Stimulated activated CD4-positive, alpha-beta T cell treated with anti-CD3 and anti-CD28 coated beads, Interleukin-4, amount 100 ng/mL, for 48 hours (primary cell): ENCODE results near the gene GRAMD2A.

ENCODE experiments used
- DNase-seq, 2 donors: peaks; one replicate each; pipeline ENCODE4 v3.0.0-alpha.2; 2020; ENCODE audit warnings: low read depth in 2 of 2

GRAMD2A gene

DNA sequence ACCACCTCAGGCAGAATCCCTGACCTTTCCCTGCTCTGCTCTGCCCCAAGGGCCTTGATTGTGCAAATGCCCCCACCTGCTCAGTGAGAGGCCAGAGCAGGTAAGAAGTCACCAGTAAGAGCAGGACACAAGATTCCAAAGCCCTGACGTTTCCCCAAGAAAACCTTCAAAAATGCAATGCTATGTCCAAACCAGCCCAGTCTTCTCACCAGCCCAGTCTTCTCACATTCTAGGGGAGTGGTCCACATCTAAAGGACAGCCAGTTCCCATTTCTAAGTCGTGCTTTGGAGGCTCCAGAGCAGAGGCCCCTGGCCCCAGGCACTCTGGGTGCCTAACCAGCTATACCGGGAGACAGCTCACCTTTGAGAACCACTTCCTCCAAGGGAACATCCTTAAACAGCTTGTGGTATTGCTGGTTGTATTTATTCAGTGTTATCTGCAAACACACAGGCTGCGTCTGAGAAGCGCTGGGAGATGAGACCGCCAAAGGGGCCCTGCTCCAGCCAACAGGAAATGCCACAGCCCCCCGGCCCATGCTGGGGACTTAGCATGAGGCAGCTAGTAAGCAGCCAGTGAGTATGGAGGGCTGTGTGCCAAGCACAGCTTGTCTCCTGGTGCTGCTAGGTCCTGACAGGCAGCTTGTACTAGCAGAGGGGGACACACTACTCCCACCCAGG, 29.3 kb downstream of the GRAMD2A start:
- DNase-seq: no peak

DNA sequence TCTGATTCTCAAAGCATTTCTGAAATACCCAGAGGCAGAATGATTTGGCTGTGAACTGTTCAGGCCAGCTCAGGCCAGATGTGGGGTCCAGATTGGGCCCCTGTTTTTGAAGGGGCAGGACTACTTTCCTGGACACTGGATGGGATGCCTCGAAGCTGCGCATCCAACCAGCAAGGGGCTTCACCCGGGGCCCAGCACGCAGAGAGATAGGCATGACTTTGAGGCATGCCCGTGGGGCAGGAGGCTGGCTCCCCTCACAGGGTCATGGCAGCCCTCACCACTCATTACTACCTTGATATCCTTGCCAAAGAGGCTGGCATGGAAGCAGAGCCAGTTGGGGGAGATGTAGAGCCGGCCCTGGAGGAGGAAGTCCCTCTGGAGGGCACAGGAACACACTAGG, 30.1 kb downstream of the GRAMD2A start:
- no peak for DNase-seq

DNA sequence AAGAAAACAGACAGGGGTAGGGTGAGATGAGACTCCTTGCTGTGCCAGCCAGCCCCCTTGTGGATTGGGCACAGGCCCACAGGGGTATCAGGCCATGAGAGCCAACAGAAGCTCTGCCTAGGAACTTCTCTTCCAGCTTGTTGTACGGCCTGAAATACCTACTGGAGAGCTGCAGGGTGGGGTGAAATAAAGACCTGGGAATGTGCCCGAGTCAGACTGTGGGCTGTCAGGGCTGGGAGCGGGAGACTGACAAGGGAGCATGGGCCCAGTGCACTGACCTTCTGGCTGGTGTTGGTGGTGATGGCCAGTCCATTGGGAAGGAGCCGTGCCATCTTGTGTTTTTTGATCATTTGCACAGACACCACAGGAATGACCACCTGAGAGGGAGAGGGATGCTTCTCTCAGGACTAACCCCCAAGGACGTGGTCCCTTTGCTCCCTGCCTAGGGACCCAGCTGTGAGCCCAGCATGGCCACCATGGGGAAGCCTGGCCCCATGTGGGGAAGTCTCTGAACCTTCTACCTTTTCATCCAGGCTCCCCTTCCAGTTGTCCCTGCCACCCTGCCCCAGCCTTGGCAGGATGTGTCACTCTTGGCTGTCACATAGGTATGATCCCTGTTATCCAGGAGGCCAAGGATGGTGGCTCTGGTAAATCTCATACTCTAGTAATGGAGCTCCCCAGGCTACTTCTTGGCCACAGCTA, 30.7 kb downstream of the GRAMD2A start:
- DNase-seq: no peak

DNA sequence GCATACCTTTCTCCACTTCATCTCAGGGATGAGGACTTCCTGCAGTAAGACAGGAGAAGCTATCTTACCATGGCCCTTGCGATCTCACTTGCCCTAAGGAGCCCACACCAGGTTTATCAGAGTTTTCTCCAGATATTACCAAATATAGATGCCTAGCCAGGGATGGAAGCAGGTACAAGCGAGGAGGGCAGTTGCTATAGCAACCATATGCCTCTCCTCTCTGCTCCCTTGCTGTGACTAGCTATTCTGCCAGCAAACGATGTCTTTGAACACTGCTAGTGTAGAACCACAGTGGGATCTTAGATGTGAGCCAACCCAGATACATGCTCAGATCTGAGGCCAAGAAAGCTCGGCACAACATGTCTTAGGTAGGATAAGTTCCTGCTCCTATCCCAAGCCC, 33.9 kb downstream of the GRAMD2A start:
- DNase-seq: no peak

DNA sequence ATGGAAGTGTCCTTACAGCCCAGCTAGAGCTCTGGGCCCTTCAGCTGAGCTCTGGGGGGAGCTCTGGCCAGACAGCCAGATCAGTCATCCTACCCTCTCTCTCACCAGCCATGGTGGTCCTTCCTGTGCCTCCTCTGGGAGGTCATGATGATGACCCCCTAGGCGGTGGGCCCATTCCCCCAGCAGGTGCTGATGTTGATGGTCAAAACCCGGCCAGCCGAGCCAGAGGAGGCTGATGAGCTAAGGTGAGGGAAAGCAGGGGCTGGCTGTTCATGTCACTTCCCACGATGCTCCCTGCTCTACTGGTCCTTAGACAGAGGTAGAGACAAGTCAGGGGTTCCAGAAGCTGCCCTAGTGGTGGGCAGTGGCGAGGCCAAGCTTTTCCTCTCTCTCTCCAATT, 35.0 kb downstream of the GRAMD2A start:
- no peak for DNase-seq

DNA sequence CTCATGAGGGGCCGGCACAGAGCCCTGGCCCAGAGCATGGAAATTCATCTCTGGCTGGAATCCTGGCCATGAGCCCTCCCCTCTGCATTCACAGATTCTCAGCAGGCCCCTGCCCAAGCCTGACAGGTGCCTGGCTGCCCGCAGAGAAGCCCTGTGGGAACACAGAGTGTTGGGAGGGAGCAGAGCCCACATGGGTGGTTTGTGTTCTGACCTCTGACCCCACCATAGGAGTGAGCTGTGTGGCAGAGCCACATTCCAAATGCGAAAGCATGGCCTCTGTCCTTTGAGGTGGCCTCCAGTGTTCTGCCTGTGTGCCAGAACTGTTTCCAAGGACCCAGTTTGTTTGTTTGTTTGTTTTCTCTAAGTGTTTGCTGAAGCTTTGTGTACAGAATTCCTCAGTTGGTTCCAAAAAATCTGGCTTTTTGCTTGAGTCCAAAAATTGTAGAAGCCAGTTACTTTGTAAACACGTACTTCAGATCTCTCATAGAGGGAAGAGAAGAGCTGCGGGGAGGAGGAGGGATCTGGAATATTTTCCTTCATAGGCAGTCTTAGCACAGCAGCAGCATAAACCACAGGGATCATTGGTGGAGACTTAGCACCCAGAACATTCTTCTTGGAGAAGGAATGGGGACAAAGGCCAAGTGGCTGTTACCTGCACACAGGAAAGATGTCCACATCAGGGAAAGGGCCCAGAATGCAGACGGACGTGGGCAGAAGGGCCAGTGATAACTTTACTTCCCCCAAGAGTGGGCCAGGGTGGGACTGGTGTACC, 36.0 kb downstream of the GRAMD2A start:
- DNase-seq: no peak

DNA sequence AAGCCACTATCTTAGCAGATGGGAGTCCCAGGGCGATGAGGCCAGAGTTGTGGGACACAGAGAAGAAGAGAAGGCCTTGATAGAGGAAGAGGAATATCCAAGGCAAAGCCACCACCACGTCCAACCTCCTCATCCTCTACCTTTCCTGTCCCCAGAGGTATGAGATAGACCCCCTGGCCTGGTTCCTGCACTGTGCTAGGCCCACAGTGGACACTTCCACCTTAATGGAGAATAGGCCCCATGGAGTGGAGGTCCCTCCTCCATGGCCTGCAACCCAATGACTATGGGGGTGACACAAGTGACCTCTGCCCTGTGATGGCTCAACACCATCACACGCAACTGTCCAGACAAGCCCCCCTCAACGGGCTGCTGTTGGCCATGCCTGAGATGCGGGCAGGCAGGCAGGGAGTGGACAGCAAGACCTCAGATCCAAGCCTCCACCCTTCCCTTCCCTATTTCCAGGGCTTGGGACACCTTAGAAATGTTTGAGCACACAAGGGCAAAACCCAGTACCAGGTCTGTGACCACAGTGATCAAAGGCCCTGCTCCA, 36.8 kb downstream of the GRAMD2A start:
- DNase-seq: no peak

DNA sequence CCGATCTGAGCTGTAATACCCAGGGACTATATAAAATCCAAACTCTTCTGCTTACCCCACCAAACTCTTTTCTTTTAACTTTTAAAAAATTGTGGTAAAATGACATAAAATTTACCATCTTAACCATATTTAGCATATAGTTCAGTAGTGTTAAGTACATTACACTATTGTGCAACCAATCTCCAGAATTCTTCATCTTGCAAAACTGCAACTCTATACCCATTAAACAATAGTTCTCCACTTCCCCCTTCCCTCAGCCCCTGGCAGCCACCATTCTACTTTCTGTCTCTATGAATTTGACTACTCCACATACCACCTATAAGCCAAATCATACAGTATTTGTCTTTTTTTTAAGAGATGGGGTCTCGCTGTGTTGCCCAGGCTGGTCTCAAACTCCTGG, 40.7 kb downstream of the GRAMD2A start:
- no peak for DNase-seq

DNA sequence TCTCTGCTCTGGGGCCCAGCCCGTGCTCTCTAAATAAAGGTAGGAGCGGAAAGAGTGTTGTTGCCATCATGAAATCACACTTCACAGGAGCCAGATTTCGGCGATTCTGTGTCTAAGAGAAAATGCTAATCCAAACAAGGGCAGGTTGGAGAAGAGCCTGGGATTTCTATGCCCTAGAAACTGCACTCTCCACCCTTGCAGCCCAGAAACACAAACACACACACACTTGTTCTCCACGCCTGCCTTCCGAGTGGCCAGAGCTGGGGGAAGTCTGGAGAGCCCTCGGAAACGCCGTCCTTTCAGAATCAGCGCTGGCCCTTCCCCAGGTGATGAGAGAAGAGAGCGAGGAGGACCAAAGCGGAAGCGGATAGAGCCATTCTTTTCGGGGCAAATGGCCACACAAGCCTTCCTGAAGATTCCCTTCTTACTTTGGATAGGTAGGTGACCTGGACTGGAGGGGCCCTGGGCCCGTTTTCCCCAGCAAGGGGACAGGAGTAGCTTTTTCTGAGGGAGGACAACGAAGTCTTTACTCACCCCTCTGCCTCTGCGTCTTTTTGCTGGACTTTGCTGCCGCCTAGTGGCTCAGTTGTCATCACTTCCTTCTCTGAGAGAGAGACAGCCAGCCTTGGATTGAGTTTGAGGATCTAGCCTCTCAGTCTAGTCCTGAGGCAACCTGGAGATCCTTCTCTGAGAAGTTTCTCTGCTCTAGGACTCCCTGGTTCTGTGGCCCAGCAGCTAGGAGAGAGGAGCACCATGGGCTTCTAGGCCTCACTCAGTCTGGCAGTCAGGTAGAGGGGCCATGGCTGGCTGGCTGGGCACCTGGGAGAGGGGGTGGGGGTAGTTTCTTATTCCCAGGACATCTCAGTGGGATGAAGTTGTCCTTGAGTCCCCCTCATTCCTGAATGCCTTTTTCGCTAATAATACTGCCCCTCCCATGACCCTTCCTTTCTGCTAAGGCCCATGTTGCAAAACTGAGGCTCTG, 41.7 kb downstream of the GRAMD2A start:
- peak; percentile 74 to 81 for DNase-seq

DNA sequence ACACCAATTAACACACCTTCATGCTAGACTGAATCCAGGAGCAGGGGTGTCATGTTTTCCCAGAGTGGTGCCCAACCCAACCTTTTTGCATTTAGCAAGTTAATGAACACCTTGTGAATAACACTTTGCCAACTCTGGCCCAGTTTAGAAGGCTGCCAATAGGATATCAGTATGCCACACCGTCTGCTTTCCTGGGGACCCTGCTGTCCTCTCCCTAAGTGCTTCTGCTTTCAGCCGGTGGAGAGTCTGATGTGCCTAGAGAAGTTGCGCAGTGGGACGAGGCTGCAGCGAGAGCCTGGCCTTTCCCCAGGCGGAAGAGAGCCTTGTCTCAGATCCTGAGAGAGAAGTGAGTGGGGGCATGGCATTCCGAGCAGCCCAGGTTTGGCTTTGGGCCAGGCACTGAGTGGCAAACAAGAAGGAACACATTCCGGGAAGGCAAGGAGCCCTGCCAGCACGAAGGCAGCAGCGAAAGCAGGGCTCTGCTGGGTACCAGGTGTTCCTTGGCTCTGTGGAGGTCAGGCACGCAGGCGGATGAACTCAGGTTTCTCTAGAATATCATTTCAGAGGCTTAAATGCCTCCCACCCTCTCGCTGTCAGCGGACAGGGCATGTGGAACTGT, 42.5 kb downstream of the GRAMD2A start:
- no peak for DNase-seq

DNA sequence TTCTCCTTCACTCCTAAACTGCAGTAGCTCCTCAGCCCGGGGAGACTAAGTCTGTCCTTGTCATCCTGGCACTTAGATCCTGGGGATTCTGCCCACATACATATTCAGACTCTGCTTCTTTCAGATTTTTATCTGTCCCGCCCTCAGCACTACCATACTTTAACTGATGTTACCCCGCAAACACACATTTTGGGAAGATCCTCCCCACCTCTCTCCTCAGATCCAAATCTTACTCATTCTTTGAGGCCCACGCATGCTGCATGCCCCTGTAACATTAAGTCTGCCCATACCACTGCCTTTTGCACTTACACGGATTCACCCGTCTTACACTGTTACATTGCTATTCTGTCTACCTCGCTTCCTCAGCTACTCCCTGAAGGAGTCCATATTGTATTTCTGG, 43.3 kb downstream of the GRAMD2A start:
- no peak for DNase-seq

DNA sequence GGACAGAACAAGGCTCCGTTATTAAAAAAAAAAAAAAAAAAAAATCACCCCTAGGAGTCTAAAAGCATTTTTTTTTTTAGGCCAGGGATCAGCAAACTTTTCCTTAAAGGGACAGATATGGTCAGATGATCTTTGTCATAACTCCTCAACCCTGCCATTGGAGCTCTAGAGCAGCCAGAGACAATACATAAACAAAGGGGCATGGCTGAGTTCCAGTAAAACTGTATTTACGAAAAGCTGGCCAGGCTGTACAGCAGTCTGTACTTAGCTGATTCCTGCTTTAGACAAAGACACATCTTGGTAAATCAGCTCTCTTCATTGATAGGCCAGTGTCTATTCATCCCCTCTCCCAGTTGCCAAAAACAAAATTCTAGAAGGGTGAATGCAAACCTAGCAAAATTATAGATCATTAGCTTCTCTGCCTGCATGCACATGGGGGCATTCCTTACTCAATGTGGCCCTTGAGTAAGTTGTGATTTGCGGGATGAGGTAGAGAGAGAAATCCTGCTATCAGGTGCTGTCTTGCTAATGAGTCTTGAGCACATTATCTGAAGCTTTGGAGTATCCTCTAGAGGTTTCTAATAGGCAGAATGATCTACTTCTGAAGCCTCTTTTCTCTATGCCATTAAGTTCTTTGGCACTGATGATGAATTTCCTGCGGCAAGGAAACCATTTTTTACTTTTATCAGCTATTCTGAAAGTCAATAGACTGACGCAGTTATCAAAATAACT, 44.2 kb downstream of the GRAMD2A start:
- DNase-seq: no peak

DNA sequence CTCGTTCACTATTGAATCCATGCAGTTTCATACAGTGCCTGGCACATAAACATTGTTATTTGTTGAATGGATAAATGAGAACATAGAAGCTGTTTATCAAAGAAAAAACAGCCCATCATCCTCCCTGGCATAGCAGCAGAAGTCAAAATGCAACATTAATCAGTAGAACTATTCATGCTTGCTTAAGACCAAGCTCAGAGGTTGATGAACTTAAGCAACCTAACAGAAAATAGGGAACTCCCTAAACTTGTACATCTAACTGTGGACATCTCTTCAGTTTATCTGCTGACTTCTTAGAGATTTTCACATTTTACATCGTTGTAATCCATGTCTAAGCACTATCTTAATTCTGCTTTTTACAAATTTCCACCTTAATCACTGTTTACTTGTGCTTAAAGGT, 50.2 kb downstream of the GRAMD2A start:
- DNase-seq: no peak

DNA sequence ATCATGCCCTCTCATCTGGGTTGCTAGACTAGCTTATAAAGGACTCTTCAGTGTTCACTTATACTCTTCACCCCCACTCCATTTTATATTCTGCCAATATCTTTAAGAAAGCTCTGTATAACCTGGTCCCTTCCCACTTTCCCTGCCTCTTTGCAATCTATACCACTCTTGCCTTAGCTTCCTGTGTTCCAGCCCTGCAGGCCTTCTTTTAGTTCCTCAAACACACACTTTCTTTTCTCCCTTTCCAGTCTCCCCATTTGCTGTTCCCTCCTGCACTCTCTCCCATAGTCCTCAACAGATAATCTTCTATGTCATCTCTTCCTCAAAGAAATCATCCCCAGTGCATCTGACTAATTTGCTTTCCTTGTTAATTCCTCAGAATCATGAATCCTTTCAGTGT, 50.7 kb downstream of the GRAMD2A start:
- DNase-seq: no peak

DNA sequence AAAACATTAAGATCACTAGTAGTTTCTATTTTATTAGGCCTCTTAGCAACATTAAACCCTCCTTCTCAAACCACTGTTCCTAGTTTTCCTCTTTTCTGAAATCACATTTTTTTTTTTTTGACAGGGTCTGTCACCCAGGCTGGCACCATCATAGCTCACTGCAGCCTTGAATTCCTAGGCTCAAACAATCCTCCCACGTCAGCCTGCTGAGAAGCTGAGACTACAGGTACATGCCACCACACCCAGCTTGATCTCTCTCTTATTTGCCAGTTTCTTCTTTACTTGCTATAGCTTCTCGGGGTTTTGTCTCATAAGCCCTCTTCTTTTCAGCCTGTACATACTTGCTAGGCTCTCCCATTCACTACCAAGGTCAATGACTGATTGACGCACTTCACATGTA, 51.4 kb downstream of the GRAMD2A start:
- no peak for DNase-seq

DNA sequence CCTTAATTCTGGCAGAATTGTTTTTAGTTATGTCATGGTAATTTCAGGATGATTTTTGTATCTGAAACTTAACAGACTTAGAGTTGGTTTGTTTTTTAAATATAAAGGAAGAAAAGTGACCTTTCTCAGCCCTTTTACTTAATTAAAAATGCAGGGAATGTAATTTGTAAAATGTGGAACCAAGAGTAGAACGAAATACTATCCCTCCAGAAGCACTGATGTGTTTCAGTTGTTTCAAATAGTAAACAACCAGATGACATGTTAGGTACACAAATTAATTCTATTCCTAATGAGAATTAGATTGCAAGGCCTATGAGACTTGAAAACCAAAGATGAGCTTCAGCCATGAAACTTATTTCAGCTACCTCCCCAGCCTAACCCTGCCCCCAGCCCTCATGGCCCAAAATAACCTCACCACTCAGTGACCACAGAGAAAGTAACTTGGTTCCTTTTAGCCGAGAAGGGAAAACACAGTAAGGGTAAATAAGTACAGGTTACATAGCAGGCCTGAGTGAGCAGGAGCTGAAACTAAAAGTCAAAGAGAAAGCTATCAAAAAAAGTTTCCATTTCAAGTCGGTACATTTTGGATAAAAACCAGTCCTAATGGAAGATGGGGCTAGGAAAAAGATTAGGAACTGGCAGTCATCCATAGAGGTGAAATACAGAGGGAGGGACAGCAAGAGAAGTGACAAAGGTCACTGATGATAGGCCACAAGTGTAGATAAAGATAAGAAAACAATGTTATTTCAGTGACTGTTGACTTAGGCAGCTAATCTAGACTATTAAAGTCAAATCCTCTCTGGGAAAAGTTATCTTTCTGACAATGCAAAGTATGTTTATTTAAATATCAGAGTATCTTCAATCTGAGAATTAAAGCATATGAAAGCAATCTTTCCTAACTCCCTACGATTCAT, 56.2 kb downstream of the GRAMD2A start:
- DNase-seq: no peak

DNA sequence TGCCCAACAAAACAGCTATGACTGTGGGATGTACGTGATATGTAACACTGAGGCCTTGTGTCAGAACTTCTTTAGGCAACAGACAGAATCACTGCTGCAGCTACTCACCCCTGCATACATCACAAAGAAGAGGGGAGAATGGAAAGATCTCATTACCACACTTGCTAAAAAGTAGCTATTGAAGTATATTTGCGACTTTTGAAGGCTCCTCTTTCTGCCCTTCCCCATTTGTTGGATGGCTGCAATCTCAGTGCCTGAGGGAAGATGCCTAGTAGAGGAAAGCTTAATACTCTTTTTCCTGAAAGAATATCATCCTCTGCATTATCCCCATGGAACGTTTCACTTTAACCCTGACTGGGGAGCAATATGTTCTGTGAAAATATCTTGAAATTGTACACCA, 57.5 kb downstream of the GRAMD2A start:
- no peak for DNase-seq

DNA sequence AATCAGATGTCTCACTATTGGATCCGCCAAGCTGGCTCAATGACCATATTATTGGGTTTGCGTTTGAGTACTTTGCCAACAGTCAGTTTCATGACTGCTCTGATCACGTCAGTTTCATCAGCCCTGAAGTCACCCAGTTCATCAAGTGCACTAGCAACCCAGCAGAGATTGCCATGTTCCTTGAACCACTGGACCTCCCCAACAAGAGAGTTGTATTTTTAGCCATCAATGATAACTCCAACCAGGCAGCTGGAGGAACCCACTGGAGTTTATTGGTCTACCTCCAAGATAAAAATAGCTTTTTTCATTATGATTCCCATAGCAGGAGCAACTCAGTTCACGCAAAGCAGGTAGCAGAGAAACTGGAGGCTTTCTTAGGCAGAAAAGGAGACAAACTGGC, 57.9 kb downstream of the GRAMD2A start:
- DNase-seq: no peak
